Measurements from ENCODE around the gene RGPD8.
"Not testable (repeated sequence)": the region's sequence is repeated elsewhere in the genome, so short reads cannot be mapped to it uniquely, and the experiment has no call there.

Gene RGPD8

DNA sequence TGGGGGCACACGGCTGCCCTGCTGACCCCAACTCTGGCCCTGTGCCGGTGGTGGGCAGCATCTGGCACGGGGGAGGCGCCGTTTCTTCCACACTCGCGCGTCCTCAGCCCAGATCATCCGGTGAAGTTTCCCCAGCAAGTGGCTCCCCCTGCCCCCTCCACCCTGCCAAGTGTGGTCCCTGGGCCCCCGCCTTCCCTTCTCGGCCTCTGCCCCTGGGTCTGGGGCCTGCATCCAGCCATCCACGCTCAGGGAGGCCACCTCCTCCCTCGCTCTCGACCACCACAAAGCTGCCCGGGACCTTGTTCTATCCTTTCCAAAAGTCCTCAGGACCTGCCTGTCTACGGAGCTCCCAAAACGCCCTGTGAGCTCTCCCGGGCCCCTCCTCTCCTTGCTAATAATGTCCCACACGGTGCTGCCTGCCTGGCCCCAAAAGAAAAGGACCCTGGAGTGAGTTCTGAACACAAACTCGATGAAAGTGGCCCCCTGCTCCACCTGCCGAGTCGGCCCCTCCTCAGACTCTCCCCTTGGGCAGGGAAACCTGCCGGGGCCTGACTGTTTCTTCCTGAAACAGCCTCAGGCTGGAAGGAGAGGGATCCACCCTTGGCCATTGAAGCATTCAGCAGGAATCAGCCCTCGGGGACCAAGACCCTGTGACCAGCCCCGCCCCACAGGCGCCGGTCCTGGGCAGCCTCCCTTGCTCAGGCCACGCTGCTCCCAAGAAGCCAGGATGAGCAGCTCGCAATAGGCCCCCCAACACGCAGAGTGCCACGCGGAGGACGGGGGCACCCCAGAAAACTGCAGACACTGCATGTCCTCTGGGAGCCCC is 1.7 kb upstream of the RGPD8 start:
- not testable (repeated sequence) for DNase-seq

DNA sequence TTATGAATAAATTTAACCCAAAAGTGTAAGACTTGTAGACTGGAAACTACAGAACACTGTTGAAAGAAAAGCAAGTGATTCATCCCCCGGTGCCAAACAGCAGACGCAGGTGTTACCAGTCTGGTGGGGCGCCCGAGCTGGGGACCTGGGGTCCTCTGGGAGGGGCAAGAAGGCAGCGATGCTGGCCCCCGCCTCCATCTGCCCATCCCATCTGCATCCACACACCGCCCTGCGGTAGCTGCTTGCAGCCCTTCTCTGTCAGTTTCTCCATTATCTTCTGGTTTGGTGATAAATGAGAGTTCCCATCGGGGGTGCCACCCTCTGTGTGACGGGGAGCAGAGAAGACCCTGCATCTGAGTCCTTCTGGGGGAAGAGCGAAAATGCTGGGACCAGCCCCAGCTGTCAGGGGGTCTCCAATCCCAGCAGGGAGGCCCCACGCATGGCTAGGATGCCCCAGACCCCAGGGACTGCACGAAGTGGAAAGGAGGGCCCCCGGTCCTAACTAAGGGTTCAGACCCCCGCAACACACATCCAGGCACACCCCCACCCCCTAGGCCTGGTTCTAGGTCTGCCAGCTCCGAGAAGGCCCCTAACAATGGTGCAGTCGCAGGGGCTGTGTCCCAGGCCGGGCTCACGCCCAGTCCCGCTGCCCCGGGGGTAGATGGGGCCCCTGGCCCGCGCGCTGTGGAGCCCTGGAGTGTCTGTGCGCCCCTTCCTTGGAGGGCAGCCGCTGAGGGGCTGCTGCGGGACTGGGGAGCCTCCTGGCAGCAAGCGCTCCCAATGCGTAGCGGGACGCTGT is 686 bp upstream of the RGPD8 start:
- no peak for DNase-seq

DNA sequence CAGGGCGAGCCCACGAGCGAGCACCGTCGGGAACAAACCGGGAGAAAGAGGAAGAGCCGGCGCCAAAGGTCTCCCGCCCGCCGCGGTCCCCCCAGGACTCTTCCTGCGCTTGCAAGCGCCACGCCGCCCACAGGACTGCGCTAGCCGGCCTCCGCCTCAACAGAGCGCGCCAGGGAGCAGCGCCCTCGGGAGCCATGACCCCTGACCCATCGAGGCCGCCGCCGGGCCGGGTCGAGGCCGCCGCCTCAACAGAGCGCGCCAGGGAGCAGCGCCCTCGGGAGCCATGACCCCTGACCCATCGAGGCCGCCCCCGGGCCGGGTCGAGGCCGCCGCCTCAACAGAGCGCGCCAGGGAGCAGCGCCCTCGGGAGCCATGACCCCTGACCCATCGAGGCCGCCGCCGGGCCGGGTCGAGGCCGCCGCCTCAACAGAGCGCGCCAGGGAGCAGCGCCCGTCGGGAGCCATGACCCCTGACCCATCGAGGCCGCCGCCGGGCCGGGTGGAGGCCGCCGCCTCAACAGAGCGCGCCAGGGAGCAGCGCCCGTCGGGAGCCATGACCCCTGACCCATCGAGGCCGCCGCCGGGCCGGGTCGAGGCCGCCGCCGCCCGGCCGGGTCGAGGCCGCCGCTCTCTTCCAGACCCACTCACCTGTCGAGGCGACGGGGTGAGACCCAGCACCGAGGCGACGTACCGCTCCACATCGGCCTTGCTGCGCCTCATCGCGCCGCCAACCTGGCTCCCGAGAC is 538 bp downstream of the RGPD8 start:
- not testable (repeated sequence) for DNase-seq

DNA sequence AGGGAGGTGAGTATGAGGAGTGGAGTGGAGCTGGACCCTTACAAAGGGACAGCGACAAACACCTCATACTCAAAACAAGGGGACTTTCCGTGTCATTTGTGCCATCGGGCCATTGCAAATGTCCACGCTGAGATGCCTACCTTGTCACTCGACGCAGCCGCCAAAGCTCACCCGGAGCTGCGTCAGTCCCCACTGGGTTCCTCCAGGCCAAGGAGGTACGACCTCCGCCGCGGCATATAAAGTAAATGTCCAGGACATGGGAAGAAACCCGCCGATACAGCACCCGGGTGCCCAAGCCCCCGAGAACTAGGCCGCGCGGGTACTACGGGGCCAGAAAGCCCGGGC is 1.1 kb downstream of the RGPD8 start:
- DNase-seq, result not testable (repeated sequence)

DNA sequence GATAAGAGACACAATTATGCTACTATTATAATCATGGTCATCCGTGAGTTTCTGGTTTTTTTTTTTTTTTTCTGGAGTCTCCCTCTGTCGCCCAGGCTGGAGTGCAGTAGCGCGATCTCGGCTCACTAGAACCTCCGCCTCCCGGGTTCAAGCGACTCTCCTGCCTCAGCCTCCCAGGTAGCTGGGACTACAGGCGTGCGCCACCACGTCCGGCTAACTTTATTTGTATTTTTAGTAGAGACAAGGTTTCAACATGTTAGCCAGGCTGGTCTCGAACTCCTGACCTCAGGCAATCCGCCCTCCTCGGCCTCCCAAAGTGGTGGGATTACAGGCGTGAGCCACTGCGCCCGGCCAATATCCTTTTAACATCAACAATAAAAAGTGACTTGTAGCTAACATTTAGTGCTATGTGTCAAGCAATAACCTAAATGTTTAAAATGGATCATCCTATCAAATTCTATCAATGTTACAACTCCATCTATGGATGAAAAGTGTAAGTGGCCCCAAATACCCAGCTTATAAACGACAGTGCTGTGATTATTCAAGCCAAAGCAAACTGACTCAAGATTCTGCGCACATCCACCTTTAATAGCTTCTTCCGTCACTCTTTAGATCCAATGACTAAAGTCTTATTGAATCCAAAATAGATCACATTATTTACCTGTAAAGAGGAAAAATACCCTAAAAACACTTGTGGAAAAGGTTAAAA is 1.7 kb downstream of the RGPD8 start:
- DNase-seq, result not testable (repeated sequence)

DNA sequence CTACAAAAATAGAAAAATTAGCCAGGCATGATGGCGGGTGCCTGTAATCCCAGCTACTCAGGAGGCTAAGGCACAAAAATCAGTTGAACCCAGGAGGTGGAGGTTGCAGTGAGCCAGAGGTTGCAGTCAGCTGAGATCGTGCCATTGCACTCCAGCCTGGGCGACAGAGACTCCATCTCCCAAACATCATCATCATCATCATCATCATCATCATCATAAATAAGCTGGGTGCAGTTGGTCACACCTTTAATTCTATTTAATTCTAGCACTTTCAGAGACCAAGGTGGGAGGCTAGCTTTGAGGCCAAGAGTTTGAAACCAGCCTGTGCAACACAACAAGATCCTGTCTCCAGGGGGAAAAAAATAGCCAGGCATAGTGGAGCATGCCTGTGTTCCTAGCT is 8.9 kb downstream of the RGPD8 start:
- not testable (repeated sequence) for DNase-seq

DNA sequence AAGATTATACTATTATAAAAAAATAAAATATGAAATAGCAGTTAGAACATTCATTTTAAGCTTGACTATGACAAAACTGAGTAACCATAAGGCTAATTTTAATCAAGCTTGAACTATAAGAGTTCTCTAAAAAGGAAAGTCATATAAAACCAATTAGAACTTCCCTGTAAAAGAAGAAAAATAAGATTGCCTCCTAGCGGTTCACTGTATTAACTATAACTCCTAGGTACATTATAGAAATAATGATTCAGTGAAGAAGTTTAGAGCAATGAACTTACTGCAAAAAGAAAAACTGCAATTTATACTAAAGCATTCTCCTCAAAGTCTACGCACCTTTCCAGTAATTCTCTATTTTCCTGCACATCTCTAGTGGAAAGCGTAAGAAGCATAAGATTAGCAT is 16.6 kb downstream of the RGPD8 start:
- DNase-seq, result not testable (repeated sequence)

DNA sequence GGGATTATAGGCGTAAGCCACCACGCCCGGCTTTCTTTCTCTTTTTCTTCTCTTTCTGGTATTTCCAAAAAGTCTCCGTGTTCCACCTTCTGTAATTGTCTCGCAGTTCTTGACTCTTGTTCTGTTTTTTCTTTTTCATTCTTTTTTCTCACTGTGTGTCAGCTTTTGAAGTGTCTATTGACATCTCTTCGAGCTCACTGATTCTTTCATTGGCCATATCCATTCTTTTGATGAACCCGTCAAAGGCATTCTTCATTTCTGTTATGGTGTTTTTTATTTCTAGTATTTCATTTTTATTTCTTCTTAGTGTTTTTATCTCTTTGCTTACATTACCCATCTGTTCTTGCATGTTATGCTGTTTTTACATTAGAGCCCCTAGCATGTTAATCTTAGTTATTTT is 73.4 kb downstream of the RGPD8 start:
- not testable (repeated sequence) for DNase-seq

DNA sequence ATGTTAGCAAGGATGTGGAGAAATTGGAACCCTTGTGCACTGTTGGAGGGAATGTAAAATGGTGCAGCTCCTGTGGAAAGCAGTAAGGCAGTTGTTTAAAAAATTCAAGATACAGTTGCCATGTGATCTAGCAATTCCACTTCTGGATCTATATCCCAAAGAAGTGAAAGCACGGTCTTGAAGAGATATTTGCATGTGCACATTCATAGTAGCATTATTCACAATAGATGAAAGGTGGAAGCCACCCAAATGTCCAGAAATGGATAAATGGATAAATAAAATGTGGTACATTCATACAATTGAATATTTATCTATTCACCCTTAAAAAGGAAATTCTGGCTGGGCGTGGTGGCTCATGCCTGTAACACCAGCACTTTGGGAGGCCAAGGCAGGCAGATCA is 79.1 kb downstream of the RGPD8 start:
- not testable (repeated sequence) for DNase-seq

DNA sequence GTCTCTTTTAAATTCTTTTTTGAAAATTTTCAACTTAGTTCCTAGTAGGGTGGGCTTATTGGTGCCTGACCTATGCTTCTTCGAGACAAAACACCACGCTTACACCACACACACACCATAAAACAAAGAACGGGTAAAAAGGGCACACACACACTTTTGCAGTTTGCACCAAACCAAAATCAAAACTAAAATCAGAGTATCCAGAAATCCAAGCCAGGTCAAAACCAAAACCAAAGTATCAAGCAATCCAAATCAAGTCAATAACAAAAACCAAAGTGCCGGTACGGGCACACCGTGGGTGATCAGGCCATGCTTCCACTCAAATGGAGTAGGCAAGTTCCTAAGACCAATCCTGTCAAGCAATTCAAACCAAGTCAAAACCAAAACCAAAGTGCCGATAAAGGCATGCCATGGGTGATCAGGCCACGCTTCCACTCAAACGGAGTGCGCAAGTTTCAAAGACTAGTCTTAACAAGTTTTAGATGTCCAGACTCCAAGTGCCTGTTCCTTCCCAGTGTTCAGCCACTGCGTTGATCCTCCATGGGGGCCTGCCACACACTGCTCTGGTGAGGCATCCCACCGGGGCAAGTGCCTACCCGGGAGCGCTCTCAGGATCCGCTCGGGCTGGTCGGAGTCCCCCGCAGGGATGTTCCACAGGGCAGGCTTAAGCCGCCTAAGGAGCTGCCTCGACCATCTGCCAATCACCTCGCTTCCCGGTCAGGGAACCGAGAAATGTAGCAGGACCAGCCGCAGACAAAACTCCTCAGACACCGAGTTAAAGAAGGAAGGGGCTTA is 80.4 kb downstream of the RGPD8 start:
- not testable (repeated sequence) for DNase-seq

DNA sequence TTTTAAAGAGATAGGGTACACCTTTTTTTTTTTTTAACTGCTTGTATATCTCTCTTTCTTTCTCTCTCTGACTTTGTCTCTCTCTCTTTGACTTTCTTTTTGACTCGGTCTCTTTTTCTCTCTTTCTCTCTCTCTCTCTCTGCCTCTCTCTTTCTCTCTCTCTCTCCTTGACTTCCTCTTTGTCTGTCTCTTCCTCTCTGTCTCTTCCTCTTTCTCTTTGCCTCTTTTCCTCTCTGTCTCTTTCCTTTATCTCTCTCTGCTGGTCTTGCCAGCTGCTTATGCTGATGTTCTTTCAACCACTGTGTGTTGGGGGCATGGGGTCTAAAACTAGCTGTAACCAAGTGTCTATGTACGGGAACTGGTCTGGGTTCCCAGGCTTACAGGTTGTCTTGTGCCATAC is 81.2 kb downstream of the RGPD8 start:
- DNase-seq, result not testable (repeated sequence)

DNA sequence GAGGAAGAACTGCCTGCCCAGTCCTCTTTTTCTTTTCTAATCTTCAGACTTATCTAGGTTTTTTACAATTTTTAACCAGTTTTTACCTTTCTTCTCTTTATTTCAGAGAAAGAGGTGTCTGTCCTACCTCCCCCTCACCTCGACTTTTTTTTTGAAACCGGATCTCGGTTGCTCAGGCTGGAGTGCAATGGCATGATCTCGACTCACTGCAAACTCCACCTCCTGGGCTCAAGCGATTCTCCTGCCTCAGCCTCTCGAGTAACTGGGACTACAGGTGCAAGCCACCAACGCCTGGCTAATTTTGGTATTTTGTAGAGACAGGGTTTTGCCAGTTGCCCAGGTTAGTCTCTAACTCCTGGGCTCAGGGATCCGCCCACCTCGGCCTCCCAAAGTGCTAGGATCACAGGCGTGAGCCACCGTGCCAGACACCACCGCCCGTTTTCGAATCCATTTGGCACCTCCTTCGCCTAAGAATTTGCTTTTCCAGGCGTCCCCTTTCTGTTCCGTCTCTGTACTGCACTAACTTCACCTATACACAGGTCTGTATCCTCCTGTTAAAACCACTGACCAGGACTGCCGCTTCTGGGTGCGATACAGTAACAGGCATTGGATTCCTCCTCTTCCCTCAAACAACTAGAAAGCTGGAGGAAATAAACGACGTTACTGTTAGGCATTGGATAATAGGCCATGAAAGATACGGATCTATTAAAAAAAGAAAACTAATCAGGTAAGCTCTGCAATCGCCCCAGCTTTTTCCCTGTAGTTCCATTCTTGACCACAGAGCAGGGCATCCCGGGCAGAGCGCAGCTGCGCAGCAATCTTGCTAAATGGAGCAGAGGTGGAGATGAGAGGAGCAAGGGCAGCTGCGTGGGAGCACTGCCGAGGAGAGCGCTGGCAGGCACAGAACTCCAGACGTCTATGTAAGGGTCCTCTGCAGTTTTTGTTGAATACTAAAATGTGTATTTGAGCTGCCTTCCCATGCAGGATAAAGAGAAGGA is 88.1 kb downstream of the RGPD8 start:
- DNase-seq, result peak; percentile 26

DNA sequence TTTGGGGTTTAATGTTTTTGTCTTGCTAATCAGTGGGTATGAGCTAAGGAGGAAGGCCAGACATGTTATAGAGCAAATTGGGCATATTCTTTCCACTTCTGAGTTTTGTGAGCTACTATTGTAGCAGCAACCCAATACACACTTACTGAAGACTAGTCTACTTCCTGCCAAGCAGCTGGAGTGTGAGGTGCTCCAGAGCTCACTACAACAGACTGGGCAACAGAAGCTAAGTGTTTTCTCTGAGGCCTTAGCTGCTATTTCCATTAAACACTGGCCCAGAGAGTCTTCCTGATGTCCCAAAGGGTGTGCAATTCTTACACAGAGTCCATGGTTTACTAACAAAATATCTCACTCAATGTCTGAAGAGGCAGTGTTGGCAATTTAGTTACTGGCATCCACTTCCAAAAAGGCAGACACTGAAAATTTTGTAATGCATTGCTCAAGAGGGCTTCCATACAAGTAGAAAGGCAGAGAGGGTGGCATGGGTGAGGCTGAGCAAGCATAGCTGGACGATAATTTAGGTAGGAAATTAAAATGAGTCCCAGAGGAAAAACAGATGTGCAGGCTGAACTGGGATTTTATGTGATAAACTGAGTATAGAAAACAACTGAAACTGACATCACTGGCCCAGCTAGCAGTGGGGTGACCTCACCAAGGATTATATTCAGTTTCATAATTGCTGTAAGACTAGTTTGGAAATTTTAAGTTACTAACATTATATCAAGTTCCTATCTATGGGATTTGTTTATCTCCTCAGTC is 89.4 kb downstream of the RGPD8 start:
- DNase-seq, result no peak

DNA sequence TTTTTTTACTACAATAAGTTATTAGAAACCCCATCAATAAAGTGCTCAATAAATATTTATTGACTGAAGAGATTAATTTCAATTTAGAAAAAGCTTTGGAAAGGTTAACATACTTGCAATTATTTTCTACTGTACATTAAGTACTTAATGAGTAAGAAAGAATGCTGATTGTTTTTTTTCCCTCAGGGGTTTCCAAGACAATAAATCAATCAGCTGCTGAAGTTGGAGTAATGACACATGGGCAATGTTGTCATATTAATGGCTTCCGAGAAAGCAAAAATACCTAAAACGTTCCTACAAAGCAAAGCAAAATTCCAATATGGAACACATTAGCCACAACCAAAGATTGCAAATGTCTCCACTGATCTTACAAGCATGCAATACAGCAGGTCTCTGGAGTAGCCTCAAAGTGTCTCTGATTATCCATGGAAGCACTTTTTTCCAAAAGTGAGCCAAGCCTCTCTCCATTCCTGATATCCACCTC is 91.3 kb downstream of the RGPD8 start:
- DNase-seq, result no peak

DNA sequence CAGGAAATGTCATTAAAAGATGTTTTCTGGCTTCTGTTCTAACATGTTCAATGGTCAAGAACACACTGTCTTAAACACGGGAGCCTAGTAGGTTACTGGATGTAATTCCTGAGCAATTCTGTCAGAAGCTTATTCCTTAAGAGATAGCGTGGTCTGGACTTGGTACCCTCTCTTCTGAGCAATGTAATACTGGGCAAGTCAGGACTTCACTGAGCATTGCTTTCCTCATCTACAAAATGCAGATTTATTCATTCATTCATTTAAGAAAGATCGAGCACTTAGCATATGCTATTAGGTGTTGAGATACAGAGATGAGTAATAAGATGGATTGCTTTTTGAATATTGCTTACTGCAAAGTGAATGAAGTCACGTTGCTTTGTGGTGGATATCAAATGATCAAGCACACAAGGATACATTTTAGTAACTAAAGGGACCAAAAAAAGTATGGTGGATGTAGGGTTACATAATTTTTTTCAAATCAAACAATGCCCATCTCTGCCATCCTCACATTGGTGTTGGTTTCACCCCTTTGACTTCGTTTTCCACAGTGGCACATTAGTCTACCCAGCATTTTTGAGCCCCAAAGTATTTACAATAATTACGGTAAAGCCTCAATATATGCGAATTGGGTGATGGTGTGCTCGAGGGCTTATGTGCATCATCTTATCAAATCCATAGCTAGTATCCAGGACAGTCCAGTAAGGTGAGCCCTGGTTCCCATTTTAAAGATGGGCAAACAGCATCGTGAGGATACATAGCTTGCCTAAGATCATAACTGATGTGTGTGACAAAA is 92.8 kb downstream of the RGPD8 start:
- DNase-seq, result no peak

DNA sequence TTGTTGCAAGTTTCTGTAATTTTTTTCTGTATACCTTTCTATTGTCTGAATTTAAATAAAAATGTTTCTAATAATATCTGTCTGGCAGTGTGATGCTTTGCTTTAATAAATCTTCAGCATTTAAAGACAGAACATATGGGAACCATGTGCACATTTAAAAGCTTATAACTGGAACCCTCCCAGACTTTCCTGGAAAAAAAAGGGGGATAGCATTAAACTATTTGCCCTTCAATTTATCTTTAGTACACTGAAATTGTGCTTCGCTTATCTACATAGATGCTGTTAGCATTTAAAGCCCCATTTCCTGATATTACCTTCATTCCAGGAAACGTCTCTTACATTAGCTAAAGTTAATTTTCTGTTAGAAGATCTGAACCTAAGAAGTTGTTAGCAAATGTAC is 93.5 kb downstream of the RGPD8 start:
- no peak for DNase-seq

DNA sequence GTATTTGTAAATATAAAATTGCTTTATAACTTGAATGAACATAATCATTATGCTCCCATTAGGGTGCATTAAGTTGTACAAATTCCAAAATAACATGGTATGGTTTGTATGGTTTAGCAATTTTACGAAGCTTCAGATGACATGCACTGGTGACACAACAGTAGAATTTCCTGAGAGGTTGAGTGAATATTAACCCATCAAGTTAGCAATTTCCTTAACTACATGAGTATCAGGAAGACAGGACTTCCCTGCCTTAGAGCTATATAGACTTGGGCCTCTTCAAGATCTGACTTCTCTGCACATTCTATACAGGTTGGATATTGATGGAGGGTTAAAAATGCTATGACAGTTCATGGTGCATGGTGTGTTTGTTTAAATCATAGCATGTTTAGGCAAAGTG is 97.8 kb downstream of the RGPD8 start:
- no peak for DNase-seq

DNA sequence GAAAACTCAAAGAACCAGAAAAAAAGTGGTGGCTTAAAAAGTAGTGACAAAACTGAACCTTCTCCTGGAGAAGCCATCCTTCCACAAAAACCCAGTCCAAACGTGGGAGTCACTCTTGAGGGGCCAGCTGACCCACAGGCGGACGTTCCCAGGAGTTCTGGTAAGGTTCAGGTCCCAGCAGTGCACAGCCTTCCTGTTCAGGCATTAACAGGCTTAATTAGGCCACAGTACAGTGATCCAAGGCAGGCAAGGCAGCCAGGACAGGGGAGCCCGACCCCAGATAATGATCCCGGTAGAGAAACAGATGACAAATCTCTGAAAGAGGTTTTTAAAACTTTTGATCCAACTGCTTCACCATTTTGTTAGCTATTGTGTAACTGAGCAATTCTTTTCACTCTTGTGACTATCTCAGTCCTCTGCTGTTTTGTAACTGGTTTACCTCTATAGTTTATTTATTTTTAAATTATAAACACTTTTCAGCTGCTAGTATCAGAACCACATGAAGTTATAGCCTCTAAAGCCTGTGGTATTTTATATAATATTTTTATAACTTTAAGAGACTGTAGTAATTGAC is 101.2 kb downstream of the RGPD8 start:
- no peak for DNase-seq

DNA sequence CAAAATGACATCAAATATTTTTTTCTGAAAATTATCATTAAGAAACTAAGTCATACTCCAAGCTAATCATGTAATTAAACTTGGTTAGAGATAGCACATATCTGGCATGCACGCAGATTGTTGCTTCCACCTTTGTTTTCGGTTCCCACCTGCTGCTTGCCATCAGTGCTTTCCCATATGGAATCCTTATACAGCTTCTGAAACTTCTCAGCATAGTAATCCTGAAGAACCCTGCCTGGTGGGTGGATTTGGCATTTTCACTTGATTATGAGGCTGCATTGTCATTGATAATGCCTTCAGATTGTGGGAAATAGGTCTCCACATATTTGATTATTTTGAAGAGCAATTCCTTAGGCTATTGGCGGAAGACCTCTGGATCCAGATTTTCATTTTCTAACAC is 110.5 kb downstream of the RGPD8 start:
- DNase-seq, result no peak
